DOHH2 (cell line): Measurements from ENCODE around the gene ANKRD36C.
"Not testable (repeated sequence)": the region's sequence is repeated elsewhere in the genome, so short reads cannot be mapped to it uniquely, and the experiment has no call there.

ENCODE experiments used
- H3F3A ChIP-seq: fragments of 200-600 bp; sonication (generic), shearing (Covaris generic); 2 replicates; pipeline ENCODE4 v1.6.0; 2016; ENCODE audit warnings: antibody characterized with exemption, mild to moderate bottlenecking; ENCODE audit not compliant: control insufficient read depth, insufficient read depth
- H3K27ac ChIP-seq: fragments of 200-600 bp; sonication (generic); 2 replicates; pipeline ENCODE4 v1.5.1; 2014; ENCODE audit warnings: low read depth, mild to moderate bottlenecking, low read length, moderate library complexity
- H3K27me3 ChIP-seq: fragments of 200-600 bp; sonication (generic); 2 replicates; pipeline ENCODE4 v1.6.1; 2014; ENCODE audit warnings: mild to moderate bottlenecking, low read length, mixed read lengths; ENCODE audit not compliant: control insufficient read depth
- H3K36me3 ChIP-seq: fragments of 200-600 bp; sonication (generic); 2 replicates; pipeline ENCODE4 v1.6.1; 2014; ENCODE audit warnings: mild to moderate bottlenecking, low read length, moderate library complexity, mixed read lengths; ENCODE audit not compliant: control insufficient read depth
- H3K4me1 ChIP-seq: fragments of 200-600 bp; sonication (generic); 2 replicates; pipeline ENCODE4 v1.6.1; 2014; ENCODE audit warnings: mild to moderate bottlenecking, low read length, mixed read lengths; ENCODE audit not compliant: control insufficient read depth
- H3K4me2 ChIP-seq: fragments of 200-600 bp; sonication (generic); 2 replicates; pipeline ENCODE4 v1.6.0; 2014; ENCODE audit warnings: mild to moderate bottlenecking, low read length, moderate library complexity
- H3K4me3 ChIP-seq: fragments of 200-600 bp; sonication (generic); 2 replicates; pipeline ENCODE4 v1.5.1; 2014; ENCODE audit warnings: mild to moderate bottlenecking, low read length, mixed read lengths
- H3K79me2 ChIP-seq: fragments of 200-600 bp; sonication (generic); 2 replicates; pipeline ENCODE4 v1.6.1; 2014; ENCODE audit warnings: mild to moderate bottlenecking, low read length, mixed read lengths; ENCODE audit not compliant: control insufficient read depth
- H3K9me2 ChIP-seq: fragments of 200-600 bp; sonication (generic); replicated peaks from 2 replicates; pipeline ENCODE4 v1.6.1; 2014; ENCODE audit warnings: mild to moderate bottlenecking, low read length, mixed read lengths; ENCODE audit not compliant: control insufficient read depth
- H3K9me3 ChIP-seq: fragments of 200-600 bp; sonication (generic); 2 replicates; pipeline ENCODE4 v1.6.1; 2014; ENCODE audit warnings: antibody characterized with exemption, low read length, mixed read lengths; ENCODE audit not compliant: control insufficient read depth, insufficient read depth
- H4K20me1 ChIP-seq: fragments of 200-600 bp; sonication (generic); 2 replicates; pipeline ENCODE4 v1.6.0; 2014; ENCODE audit warnings: low read depth, mild to moderate bottlenecking, antibody characterized with exemption, low read length, moderate library complexity; ENCODE audit not compliant: control insufficient read depth, insufficient read depth
- EZH2phosphoT487 ChIP-seq: fragments of 200-600 bp; sonication (generic); IDR thresholded peaks from 2 replicates; pipeline ENCODE4 v1.6.1; 2017; ENCODE audit warnings: borderline replicate concordance, mild to moderate bottlenecking, antibody characterized with exemption, low read length, moderate library complexity, mixed read lengths
- TF ChIP-seq, protein P1 (sequence below): fragments of 200-600 bp; sonication (generic); IDR thresholded peaks from one replicate; pipeline ENCODE4 v1.5.1; 2014; ENCODE audit warnings: antibody characterized with exemption, mild to moderate bottlenecking, low read depth, low read length; ENCODE audit not compliant: poor library complexity, severe bottlenecking

ANKRD36C gene

DNA sequence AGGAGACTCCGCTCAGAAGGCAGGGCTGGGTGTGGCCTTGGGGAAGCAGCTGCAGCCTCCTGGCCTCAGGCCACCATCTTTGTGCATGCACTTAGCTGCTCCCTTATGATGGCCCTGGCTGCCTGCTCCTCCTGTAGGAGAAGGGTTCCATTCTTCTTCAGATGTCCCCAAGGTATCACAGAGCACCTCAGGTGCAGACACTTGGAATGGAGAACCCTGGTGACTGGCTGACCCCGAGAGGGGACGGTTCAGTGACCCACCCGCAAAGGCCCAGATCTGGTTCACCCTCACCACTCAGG lies 33.5 kb upstream of the ANKRD36C start:
- Histone ChIP-seq H3K27ac (no peak overlapping the region), H3K4me3 (no peak overlapping the region), H3K4me1 (no peaks in the 10 kb centered on the region), H3K9me3 (no peaks in the 10 kb centered on the region), H3K27me3 (no peaks in the 10 kb centered on the region), H3K79me2 (no peaks in the 10 kb centered on the region), H3K9me2 (no peaks in the 10 kb centered on the region), H4K20me1 (no peaks in the 10 kb centered on the region), H3K4me2 (no peak overlapping the region), H3K36me3 (no peaks in the 10 kb centered on the region), H3F3A (no peaks in the 10 kb centered on the region)
- TF ChIP-seq EZH2phosphoT487: no peak
- TF ChIP-seq, protein P1, sequence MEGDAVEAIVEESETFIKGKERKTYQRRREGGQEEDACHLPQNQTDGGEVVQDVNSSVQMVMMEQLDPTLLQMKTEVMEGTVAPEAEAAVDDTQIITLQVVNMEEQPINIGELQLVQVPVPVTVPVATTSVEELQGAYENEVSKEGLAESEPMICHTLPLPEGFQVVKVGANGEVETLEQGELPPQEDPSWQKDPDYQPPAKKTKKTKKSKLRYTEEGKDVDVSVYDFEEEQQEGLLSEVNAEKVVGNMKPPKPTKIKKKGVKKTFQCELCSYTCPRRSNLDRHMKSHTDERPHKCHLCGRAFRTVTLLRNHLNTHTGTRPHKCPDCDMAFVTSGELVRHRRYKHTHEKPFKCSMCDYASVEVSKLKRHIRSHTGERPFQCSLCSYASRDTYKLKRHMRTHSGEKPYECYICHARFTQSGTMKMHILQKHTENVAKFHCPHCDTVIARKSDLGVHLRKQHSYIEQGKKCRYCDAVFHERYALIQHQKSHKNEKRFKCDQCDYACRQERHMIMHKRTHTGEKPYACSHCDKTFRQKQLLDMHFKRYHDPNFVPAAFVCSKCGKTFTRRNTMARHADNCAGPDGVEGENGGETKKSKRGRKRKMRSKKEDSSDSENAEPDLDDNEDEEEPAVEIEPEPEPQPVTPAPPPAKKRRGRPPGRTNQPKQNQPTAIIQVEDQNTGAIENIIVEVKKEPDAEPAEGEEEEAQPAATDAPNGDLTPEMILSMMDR: no peak

DNA sequence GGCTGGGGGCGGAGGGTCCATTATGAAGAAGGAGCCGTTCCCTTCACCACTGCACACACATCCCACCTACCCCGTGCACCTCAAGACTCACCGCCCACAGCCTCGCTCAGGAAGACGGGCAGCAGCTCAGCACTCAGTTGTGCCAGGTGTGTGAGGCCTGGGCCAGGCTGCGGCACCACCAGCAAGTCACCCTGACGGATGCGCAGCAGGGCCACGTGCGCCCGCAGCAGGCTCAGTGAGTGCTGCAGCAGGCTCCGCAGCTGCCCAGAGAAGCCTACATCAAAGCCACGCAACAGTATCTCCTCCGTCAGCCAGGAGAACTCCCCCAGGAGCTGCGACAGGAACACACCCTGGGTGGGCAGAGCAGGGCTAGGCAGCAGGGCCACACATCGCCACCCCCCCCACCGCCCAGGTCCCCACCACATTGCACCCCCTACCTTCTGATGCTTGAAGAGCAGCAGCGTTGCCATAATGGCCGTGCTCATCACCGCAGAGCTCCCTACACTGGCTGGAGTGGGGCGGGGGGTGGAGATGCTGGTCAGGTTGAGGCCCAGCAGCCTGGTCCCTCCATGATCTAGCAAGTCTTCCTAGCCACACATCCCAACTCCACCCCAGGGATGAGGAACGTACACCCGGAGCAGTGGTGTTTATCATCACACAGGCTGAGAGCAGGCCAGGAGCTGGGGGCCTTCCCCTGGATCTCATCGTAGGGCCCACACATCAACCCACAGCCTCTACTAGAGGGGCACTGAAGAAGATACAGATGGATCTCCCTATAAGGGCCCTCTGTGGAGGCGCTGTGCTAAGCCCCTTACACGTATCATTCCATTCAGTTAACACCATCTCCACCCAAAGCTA lies 32.9 kb upstream of the ANKRD36C start:
- no peak overlapping the region for H3K27ac ChIP-seq
- no peaks in the 10 kb centered on the region for H3K36me3 ChIP-seq
- no peak for TF ChIP-seq EZH2phosphoT487
- TF ChIP-seq, protein P1: no peak
- H3K9me2 ChIP-seq: no peaks in the 10 kb centered on the region
- H3K4me3 ChIP-seq: no peak overlapping the region
- no peaks in the 10 kb centered on the region for H3K27me3 ChIP-seq
- H3K4me2 ChIP-seq: no peak overlapping the region
- H3F3A ChIP-seq: no peaks in the 10 kb centered on the region
- H3K79me2 ChIP-seq: no peaks in the 10 kb centered on the region
- H3K9me3 ChIP-seq: no peaks in the 10 kb centered on the region
- no peaks in the 10 kb centered on the region for H4K20me1 ChIP-seq
- no peaks in the 10 kb centered on the region for H3K4me1 ChIP-seq

DNA sequence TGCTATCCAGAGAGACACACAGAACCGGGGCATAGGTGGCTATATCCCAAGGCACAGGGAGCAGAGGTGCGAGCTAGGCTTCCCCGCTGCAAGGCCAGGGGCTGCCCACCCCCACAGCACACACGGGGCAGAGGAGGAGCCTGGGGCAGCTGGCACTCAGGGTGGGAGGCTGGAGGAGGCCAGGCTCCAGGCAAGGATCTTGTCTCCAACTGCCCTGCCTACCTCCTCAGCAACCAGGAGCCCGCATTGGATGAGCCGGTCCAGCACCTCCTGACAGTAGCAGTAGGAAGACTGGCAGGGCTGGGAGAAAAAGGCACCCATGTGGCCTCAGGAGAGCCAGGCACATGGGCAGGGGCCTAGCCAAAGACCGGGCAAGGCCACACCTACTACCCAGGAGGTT lies 32.1 kb upstream of the ANKRD36C start:
- H3K27me3 ChIP-seq, H3K36me3 ChIP-seq, H3K4me3 ChIP-seq, H3K4me1 ChIP-seq, H3K9me3 ChIP-seq, H3F3A ChIP-seq, H3K27ac ChIP-seq, H3K9me2 ChIP-seq, H4K20me1 ChIP-seq, H3K79me2 ChIP-seq, H3K4me2 ChIP-seq: not testable (repeated sequence)

DNA sequence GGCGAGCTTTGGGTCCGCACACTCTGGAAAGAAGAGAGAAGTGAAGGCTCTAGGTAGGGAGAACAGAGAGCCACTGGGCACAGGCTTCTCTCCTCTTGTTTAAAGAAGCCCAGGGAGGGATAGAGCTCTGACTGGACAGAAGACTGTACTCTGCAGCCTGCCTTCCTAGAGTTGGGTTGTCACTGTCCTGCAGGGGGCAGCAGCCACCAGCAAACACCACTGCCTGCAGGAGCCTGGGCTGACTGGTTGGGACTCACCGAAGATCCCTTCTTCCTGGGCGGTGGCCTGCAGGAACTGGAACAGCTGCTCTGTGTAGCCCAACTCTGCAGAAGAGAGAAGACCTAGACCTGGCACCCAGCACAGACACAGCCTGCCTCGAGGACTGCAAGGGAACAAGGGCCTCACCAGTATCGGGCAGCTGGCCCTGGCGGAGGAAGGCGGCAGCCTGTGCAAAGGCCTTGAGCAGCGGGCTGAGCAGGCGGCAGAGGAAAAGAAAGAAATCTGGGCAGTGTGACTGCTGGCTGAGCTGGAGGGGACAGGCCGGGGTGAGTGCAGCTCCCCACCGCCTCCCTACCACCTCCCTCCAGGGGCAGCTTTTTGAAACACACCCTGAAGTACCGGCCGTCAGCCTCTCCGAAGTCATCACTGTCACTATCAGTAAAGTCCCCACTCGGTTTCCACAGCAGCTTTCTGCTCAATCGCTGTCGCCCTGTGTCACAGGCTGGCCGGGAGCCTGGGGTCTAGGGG lies 31.2 kb upstream of the ANKRD36C start:
- not testable (repeated sequence) for H3K79me2 ChIP-seq, H4K20me1 ChIP-seq, H3F3A ChIP-seq, H3K4me2 ChIP-seq, H3K27ac ChIP-seq, H3K4me1 ChIP-seq, H3K9me2 ChIP-seq, H3K9me3 ChIP-seq, H3K36me3 ChIP-seq, H3K27me3 ChIP-seq, H3K4me3 ChIP-seq
- TF ChIP-seq, protein P1: peak; percentile 72

DNA sequence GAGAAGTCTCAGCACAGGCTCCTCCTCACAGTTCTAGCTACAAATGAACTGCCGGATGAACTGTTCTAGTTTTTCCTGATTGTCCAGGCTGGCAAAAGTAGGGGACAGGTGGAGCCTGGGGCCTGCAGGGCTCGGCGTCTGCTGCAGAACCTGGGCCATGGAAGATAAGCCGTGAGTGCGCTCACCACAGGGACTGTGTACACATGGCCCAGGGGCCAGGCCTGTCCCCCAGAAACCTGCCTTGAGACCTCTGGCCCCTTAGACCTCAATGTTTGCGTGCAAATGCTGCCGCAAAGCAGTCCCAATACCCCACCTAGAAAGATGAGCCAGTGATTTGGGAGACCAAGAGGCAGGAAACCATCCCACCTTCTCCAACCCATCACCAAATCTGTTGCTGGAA lies 30.5 kb upstream of the ANKRD36C start:
- not testable (repeated sequence) for H3K9me3 ChIP-seq, H3K36me3 ChIP-seq, H3K9me2 ChIP-seq, H4K20me1 ChIP-seq, H3K4me2 ChIP-seq, H3F3A ChIP-seq, H3K4me1 ChIP-seq, H3K79me2 ChIP-seq, H3K27ac ChIP-seq, H3K4me3 ChIP-seq, H3K27me3 ChIP-seq
